Measurements from ENCODE around the gene ZSWIM6.

- TF ChIP-seq, protein P1, sequence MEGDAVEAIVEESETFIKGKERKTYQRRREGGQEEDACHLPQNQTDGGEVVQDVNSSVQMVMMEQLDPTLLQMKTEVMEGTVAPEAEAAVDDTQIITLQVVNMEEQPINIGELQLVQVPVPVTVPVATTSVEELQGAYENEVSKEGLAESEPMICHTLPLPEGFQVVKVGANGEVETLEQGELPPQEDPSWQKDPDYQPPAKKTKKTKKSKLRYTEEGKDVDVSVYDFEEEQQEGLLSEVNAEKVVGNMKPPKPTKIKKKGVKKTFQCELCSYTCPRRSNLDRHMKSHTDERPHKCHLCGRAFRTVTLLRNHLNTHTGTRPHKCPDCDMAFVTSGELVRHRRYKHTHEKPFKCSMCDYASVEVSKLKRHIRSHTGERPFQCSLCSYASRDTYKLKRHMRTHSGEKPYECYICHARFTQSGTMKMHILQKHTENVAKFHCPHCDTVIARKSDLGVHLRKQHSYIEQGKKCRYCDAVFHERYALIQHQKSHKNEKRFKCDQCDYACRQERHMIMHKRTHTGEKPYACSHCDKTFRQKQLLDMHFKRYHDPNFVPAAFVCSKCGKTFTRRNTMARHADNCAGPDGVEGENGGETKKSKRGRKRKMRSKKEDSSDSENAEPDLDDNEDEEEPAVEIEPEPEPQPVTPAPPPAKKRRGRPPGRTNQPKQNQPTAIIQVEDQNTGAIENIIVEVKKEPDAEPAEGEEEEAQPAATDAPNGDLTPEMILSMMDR (IDR thresholded peaks at IDR 0.05 in 4 of 5, conservative IDR thresholded peaks at IDR 0.05 in 1 of 5) = no peak
- TF ChIP-seq POLR2A (IDR thresholded peaks at IDR 0.05) = no peak
These were observed 3.1 kb upstream of the ZSWIM6 start for GRCh38 chr5:61328791-61329549.
